Right kidney (tissue), 1 donor: ENCODE measurements around the gene INSRR.

ENCODE experiments used
- DNase-seq: peaks from one replicate; pipeline ENCODE4 v3.0.0-alpha.2; 2016

The INSRR gene

DNA sequence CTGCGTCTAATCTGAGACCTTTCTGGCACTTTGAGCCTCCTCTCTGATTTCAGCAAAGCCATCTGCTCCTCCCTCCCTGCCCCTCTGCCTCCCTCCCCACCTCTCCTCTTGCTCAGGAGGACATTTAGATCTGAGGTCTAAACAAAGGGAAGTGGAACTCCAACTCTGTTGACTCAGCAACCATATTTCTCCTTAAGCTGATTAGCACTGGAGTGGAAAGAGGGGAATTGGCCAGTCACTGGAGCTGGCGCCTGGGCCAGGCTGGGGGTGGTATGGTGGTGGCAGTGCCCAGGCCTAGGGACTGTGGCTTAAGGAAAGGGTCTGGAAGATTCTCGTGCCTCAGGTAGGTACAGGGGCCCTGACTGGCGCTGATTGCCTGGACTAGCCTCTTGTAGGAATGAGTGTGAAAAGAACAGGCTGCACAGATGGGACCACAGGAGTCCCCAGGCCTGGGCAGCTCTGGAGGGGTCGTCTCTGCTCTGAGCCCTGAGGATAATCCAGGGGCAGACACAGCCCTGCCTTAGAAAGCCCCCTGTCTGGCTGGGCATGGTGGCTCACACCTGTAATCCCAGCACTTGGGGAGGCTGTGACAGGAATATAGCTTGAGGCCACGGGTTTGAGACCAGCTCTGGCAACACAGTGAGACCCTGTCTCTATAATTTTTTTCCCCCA is 54.2 kb downstream of the INSRR start:
- peak; percentile 37 for DNase-seq

DNA sequence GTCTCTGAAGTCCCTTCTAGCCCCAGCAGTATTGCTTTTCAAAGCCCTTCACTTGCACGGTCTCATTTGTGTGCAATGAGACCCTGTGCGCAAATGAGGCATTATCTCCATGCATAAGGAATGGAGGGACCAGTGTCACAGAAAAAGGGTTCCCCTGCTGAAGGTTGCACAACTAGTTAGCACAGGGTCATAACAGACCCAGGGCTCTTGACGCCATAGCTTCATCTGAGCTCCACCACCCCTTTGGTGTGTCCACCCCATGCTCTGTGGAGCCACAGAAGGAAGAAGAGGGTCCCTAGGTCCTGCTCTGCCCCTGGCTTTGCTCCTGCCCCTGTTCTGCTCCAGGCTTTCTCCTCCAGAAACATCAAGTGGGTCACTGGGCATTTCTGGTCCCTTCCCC is 54.9 kb downstream of the INSRR start:
- DNase-seq: peak; percentile 30

DNA sequence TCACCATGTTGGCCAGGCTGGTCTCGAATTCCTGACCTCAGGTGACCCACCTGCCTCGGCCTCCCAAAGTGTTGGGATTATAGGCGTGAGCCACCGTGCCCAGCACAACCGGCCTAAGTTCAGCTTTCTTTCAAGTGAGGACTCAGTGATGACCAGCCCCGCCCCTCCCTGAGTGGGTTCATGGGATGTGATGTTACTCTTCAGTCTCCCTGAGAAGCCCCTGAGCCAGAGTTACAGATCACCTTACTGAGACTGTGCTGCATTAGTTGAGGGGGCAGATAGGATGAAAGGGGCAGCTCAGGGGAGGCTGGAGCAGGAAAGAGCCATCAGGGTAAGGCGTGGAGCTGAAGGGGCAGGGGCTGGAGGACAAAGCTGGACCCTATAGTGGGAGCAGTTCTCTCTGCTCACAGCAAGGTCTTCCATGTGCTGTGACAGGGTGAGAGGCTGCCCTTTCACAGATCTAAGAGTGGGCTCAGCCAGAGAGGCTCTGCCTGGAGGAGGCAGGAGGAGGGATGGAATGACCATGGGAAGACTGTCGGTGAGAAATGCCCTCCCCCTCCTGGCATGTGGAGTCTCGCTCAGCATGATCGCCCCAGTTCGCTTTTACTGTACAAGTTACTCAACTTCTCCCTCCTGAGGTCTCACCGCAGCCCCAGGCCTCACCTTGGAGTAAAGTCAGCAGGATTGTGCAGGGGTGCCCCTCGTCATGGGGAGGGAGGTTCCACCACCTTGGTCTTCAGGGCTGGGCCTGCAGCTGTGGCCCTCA is 55.6 kb downstream of the INSRR start:
- DNase-seq: peak; percentile 29

DNA sequence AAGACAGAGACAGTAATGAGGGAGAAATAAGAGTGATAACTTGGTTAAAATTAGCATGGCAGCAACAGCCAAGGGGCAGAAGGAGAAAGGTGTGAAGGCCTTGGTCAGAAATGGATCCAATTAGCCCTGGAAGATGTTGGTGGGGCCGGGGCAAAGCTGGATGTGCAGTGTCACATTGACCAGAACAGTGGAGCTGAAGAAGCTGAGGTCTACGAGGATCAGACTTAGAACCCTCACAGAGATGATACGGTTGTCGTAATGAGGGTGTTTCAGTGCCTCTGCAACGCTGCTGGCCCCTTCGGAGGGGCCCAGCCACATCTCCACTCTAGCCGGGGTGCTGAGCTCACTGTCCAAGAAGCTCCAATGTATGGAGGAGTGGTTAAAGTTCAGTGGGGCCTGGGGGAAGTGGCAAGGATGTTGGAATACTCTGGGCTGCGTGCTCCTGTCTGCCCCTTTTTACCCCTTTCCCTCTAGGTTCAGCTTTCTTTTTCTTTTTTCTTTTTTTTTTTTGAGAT is 56.4 kb downstream of the INSRR start:
- no peak for DNase-seq

DNA sequence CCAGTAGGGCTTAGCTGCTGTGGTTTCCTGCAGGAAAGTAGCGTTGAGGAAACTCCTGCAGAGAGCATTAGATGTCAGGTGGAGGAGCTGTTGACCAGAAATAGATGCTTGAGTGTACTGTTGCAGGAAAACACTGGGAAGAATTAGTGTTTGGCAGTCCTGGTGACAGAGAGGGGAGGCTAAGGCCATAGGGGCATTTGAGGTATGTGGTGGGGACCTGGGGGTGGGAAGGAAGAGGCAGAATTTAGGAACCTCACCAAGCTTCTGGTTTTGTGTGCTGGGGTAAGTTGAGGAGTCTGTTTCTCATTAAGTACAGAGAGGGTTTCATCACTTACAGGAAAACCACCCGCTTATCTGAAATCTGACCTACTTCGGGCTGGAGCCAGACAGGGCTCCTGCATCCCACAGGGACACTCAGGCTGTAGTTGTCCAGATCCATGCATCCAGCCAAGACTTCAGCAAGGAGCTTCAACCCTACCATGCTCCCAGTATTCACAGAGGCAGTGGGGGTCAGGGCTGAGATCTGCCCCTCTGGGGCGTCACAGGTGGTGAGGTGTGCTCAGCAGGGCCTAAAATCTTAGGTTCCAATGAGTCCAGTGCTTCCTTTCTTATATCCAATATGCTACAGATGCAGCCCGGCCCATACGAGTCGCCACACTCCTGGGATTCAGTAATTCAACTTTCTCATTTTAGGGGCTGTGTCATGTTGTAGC is 57.4 kb downstream of the INSRR start:
- DNase-seq: no peak

DNA sequence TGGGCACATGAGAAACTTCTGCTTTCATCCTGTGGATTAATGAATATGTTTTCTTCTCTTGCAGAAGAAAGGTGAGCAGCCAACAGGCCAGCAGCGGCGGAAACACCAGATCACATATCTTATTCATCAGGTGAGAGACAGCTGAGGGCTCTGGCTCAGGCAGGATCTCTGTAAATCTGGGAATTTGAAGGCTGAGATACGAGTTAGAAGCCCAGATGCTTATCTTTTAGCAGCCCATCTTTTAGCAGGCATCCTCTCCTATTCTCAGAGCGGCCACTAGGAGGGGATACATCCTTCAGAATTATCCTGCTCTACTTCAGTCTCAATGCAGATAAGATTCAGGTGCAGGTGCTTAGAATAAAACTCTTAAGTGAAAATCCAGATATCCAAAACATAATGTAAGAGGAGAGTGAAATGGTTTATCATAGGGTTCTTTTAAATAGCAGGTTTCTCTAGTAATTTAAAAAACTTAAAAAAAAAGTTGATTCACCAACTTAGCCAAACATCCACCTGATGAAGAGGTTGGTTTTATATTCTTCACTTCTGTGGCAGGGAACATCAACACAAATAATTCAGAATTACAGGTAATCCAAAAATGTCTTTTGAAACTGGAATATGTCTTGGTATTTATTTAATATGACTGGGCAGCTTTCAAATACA is 61.6 kb downstream of the INSRR start:
- DNase-seq: no peak

DNA sequence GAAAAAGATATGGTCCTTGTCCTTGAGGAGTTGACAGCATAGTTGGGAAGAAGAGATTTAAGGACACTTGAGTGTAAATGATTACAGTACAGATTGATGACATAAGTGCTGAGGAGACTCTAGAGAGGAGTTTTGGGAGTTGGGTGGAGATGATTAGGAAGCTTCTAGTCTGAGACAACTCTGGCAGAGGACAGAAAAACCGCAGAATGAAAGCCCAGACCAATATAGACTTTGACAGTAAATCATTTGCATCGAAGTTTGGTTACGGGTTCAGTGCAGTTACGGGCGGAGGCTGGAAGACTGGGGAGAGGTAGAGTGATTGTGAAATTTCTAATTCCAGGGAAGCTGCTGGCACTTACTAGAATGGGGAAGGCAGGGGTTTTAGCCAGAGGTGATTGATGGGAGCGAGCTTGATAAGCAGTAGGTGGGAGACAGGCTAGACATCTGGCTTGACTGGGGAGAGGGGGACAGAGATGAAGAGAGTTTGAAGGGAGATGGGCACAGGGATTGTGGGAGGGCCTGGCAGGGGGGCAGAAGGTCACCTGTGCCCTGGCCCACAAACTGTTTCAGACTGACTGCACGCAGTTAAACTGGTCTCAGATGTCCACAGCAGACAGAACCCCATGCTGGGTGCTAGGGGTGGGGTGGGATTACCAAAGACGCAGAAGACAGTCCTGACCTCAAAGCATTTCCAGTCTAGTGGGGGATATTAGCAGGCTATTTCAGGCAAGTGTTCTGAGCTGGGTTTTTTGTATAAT is 62.4 kb downstream of the INSRR start:
- DNase-seq: no peak

DNA sequence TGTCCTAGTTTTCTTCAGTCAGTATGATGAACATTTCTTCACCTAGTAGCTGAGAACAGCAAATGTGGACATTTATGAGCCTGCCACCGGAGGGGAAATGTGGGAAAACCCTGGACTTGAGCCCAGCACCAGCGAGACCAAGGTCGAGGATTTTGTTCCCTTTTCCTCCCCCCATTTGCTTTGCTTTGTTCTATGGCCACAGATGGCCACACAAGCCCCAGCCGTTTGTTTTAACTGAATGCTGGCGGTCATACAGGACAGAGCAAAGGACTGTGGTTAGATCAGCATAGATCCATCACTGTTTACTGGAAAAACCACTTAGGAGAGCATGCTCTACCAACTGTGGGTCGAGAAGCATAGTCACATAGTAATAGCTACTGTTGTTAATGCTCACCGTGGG is 63.1 kb downstream of the INSRR start:
- DNase-seq: no peak

DNA sequence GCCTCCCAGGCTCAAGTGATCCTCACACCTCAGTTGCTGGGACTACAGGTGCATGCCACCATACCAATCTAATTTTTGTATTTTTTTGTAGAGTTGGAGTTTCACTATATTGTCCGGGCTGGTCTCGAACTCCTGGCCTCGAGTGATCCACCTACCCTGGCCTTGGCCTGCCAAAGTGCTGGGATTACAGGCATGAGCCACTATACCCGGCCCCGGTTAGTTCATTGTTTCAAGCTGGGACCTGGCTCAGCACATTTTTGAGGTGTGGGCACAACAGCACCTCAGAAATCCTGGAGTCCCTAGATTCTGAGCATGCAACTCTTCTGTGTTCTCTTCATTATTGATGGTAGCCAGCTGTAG is 63.6 kb downstream of the INSRR start:
- DNase-seq: no peak

DNA sequence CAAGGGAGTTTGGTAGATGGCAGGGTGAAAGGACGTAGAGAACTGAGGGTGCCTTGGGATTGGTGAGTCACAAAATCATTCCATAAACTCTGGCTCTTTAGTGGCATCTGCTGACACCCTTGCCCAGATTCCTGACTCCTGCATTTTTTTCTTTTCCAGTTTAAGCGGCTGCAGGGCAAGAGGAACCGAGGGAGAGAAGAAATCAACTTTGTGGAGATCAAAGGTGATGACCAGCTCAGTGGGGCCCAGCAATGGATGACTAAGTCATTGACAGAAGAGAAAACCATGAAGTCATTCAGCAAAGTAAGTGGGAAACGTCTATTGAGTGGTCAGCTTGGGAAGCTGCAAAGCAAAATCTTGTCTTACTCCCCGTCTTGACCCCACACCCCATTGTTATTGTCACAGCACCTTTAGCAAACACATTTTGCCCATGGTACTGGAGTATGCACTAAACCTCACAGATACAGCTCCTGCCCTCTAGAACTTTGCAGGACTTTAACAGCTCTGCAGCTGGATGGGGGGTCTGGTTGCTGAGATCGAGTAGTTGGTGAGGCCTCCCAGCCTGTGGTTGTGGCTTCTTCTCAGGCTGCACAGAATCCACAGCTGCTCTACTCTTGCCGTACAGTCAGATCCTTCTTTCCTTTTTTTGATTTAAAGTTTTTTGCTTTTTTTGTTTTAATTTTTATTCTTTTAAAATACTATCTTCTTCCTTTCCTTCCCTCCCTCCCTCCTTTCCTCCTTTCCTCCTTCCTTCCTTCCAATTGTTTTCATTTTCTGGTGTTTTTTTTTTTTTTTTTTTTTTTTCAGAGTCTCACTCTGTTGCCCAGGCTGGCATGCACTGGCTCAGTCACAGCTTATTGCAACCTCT is 64.2 kb downstream of the INSRR start:
- no peak for DNase-seq
